NAMALWA (cell line): ENCODE data around the gene VPS8.

Source experiments
- DNase-seq: peaks from one replicate; pipeline ENCODE4 v3.0.0-alpha.2; 2015; ENCODE audit warnings: low spot score

Gene VPS8

DNA sequence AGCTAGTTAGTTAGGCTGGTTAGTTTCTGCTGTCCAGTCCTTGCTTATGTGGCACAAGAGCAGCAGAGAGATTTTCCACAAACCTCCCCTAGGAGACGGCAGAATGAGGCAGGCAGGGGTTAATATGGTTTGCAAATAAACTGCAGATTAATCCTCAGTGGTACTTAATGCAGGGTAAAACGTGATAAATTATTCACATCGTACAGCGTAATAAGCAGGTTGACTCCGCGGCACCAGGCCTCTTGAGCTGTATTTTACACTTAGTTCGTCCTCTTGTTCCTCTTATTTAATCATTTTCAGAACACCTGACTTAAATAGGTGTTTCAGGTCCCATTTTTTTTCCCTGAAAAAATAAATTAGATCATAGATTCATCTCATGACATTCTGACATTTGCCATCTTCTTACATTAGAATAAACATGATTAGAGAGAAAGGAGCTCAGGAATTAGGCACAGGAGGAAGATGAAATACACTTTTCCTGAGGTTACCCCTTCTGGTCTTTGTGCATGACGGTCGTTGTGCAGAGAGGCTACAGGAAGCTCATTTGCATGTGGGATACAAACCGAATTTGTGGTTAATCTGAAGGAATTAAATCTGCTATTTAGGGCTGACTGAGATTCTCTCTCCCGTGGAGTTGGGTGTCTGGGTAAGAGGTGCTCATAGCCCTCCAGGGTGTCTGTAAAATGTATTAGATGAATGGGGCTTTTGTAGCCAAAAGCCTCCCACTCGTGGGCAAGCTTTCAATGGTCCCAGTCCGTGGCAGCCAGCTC lies 27.1 kb upstream of the VPS8 start:
- DNase-seq = peak; percentile 27

GRCh38 chr3:184785890-184786279 lies 26.1 kb upstream of the VPS8 start:
- DNase-seq = no peak

DNA sequence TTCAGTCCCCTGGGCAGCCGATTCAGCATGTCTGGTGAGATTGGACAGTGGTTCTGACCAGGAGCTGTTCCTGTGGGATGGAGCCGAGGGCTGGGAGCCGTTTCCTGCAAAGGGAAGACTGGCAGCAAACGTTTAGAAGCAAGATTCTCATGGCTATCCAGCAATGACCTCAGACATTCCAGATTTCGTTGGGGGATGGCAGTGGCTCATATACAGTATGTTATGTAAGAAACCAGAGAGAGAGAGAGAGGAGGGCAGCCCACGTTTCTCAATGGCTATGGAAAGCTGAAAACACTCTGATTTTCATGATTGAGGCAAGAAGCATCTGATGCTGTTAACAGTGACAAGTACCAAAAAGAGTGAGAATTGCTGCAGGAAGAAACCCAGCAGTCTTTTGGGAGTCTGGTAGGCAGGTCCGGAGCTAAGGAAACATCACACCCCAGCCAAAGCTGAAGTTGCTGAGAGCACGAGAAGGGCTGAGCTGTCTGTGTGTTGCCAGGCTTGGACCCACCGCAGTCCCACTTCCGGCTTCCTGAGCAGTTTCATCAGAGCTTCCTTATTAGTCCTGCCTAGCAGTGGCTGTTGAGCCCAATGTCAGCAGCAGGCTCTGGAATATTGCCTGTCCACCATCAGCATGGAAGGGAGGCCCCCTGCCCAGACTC lies 25.6 kb upstream of the VPS8 start:
- DNase-seq = no peak

GRCh38 chr3:184788751-184789150 lies 23.2 kb upstream of the VPS8 start:
- no peak for DNase-seq

DNA sequence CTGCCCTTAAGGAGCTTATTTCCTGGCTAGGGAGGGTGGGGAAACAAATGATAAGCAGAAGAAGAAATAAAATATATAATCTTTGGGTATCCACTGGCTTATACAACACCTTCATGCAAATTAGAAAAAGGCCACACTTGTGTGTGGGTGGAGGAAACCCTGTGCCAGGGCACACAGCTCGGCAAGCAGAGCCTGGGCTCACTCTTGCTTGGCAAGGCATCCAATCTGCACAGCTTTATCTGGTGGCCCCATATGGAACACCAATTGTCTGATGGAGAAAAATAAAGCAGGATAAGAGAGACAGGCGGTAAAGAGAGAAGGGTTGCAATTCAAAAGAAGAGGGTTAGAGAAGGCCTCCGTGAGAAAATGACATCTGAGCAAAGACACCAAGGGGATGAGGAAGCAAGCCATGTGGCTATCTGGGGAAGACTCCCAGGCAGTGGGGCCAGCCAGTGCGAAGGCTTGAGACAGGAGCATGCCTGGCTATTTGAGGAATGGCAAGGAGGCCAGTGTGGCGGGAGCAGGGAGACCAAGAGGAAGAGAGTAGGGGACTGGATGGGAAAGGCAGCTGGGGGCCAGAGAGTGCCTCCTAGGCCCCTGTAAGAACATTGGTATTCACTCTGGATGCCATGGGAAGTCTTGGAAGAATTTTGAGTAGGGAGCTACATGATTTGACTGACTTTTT lies 22.5 kb upstream of the VPS8 start:
- no peak for DNase-seq

DNA sequence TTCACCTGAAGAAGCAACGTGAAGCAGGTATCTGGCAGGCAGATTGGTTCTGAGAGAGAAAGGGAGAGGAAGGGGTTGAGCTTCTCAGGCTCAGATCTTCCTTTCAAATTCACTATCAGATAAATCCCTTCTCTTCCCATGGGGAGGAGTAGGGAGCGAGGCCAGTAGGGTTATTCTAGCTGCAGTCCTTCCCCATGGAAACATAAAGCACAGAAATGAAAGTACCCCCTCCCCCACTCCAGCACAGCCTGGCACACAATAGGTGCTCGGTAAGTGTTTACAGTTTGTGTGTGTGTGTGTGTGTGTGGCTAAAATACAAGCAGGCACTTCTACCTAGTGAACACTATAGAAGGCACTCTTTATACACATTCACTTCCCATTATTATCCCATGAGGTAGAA lies 20.8 kb upstream of the VPS8 start:
- DNase-seq = no peak

GRCh38 chr3:184795522-184796190 lies 16.3 kb upstream of the VPS8 start:
- DNase-seq = no peak

DNA sequence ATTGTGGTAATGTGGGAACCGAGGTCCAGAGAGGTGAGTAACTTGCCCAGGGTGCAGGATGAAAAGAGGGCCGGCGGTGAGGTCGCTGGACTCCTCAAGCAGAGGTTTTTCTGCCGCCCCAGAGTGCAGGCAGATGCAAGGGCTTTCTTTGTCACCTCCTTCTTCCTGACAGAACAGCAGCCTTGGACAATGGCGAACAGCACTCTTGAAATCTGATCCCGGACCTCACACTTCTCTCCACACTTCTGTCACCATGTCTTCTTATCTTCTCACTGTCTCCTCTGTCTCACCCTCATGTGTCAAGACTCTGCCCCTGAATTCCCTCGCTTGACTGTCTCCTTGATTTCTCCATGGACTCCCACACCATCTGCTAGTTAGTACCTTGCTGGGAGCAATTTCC lies 15.4 kb upstream of the VPS8 start:
- DNase-seq = no peak

- no peak for DNase-seq
Measured at GRCh38 chr3:184796954-184797353, 15.0 kb upstream of the VPS8 start.

- no peak for DNase-seq
Measured at GRCh38 chr3:184798120-184798519, 13.8 kb upstream of the VPS8 start.

DNA sequence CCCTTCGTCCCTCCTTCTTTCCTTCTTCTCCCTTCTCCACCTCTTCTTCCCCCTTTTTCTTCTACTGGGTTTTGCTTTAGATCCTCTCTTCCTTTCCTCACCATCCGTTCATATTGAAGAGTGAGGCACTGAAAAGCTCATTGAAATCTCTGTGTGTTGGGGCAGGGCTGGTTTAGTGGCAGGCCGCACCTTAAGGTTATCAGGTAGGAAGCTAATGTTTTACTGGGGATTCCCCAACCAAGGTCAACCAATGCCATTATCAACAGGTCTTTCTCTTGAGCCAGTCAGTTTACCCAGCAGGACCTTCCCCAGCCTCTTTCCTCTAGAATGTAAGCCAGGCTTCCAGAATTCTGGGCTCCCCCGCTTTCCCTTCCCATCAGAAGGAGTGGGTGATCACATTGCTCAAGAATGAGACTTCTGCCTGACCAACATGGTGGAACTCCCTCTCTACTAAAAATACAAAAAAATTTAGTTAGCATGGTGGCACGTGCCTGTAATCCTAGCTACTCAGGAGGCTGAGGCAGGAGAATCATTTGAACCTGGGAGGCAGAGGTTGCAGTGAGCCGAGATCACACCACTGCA lies 11.5 kb upstream of the VPS8 start:
- no peak for DNase-seq

DNA sequence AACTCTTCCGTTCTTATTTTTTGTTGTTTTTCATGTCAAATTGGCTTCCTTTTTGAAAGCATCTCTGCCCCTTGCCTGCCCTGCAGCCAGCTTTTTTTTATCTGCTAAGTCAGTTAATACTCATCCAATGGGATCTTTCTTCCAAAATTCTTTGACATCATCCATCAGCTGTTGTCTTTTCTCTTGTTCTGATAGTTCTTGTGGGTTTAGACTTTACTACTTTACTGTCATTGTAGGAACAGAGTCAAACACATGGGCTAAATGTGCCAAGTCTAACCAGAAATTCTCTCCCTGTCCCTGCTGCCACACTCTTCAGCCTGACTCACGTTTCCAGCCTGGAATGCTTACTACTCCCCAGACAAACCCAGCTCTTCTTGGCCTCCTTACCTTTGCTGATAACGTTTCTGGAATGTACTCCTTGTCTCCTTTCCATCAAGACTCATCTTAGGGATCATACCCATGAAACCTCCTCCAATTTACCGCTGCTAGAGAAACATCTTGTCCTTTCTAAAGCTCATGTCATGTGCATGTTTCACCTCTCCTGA lies 10.7 kb upstream of the VPS8 start:
- no peak for DNase-seq

GRCh38 chr3:184802150-184802549 lies 9.8 kb upstream of the VPS8 start:
- DNase-seq = no peak

DNA sequence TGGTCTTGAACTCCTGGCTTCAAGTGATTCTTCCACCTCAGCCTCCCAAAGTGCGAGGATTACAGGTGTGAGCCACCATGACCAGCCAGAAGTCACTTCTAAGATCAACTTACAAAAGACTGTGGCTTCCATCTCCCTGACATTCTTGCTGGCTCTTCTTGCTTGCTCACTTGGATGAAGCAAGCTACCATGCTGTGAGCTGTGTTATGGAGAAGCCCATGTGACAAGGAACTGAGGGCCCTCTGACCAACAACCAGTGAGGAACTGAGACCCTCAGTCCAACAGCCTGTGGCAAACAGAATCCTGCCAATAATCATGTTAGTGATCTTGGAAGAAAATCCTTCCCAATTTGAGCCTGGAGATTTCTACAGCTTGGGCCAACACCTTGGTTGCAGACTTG lies 7.2 kb upstream of the VPS8 start:
- DNase-seq = no peak

GRCh38 chr3:184805351-184806038 lies 6.5 kb upstream of the VPS8 start:
- DNase-seq = peak; percentile 31

DNA sequence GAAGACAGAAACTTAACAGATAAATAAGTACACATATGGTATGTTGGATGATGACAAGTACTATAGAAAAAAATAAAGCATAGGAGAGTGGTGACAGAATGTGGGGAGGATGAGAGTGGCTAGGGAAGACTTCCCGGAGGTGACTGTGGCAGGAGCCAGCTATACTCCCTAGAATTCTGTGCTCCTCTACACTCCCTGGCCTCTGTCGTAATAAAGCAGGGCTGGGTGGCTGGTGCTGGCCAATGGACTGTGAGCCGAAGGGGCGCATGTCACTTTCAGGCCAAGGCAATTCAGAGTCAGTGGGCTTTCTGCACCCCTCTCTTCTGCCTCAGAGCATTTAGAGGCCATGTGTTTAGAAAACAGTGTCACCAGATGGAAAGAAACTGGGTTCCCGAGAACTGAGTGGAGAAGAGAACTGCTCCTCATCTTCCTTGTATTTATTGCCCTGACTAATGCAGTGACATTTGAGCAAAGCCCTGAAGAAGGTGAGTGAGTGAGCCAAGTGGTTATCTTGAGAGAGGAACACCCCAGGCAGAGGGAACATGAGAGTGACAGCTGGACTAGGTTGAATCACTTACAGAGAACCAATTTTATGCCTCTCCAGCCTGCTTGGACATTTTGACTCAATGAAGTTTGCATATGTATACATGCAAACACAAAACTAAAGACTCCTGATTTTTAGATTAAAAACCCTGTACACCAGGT lies 5.2 kb upstream of the VPS8 start:
- DNase-seq = no peak

- no peak for DNase-seq
Measured at GRCh38 chr3:184807549-184807948, 4.4 kb upstream of the VPS8 start.

GRCh38 chr3:184808021-184808420 lies 3.9 kb upstream of the VPS8 start:
- DNase-seq = peak; percentile 39

DNA sequence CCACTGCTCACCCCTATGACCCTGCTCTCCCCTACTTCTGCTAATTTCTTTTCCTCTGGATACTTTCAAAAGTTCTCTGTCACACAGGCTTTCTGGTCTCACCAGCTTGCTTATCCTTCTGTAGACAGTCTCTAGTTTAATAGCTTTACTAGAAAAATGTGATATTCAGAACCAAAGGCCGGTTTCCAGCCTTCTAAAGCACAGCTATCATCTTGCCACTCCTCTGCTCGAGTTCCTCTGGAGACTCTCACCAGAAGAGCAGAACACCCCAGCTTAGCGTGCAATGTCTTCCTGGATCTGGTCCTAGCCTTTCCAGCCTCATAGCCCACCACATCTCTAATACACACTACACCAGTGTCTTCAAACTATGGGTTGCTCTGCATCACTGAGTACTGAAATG lies 1.8 kb upstream of the VPS8 start:
- no peak for DNase-seq

DNA sequence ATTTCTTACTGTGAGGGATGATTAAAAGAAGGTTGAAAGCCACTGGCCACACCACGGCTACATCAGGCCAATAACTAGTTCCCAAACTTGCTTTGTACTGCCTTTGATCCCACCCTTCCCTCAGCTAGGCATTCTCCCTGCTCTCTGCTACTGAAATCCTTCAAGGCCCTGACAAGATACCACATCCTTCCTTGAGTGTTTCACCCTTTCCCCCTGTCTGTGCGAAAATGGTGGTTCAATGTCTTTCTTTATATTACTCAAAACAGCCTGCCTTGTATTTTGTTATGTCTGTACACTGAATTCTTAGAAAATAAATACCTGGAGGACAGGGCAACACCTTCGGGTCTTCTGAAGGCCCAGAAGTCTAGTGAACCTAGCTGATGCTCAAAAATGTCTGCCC lies 932 bp upstream of the VPS8 start:
- DNase-seq = no peak

GRCh38 chr3:184811663-184811998 lies 335 bp upstream of the VPS8 start:
- DNase-seq = no peak
